Adrenal gland (tissue), 12 donors: ENCODE measurements around the gene CFAP141. TPM values are rescaled to one million over a fixed set of nuclear protein-coding genes. Genes with fewer than 3 reads are reported as not detected.
A peak's percentile ranks its signal among the peaks of the same experiment; 100 is the strongest.
"Not testable (repeated sequence)": the region's sequence is repeated elsewhere in the genome, so short reads cannot be mapped to it uniquely, and the experiment has no call there.

Experiments used
- DNase-seq, 7 donors: peaks; one replicate each; pipeline ENCODE4 v3.0.0-alpha.2; 2019 to 2020
- H3K27ac ChIP-seq, 5 donors: fragments of 200-600 bp; sonication (generic) in 4 of 5; 1 replicate in 3 of 5; 2 replicates in 2 of 5; pipeline versions ENCODE4 v1.5.1 to v1.8.0; 2016 to 2020; ENCODE audit warnings: mild to moderate bottlenecking in 1 of 5
- H3K27me3 ChIP-seq: fragments of 200-600 bp; 2 replicates; pipeline ENCODE4 v1.8.0; 2021
- H3K36me3 ChIP-seq, 2 donors: fragments of 200-600 bp; replicated peaks in 1 of 2; 1 replicate in 1 of 2; 2 replicates in 1 of 2; pipeline versions ENCODE4 v1.5.1 to v1.8.0; 2018 to 2022
- H3K4me1 ChIP-seq, 2 donors: fragments of 200-600 bp; replicated peaks in 1 of 2; 1 replicate in 1 of 2; 2 replicates in 1 of 2; pipeline versions ENCODE4 v1.5.1 to v1.8.0; 2018 to 2021
- H3K4me3 ChIP-seq, 4 donors: fragments of 200-600 bp; sonication (generic) in 3 of 4; one replicate each; pipeline ENCODE4 v1.5.1; 2016 to 2018
- H3K9me3 ChIP-seq, 3 donors: fragments of 200-600 bp; sonication (generic) in 1 of 3; replicated peaks in 1 of 3; 1 replicate in 2 of 3; 2 replicates in 1 of 3; pipeline versions ENCODE4 v1.5.1 to v1.8.0; 2016 to 2021
- POLR2A ChIP-seq, 2 donors: fragments of 450-650 bp; IDR thresholded peaks; one replicate each; pipeline ENCODE4 v1.6.1; 2017; ENCODE audit warnings: antibody characterized with exemption in 2 of 2, mild to moderate bottlenecking in 2 of 2, moderate library complexity in 1 of 2
- WGBS, 4 donors: extraction: QIAGEN DNeasy Blood & Tissue Kit in 2 of 4; methylation state at CpG; one replicate each; pipeline versions ENCODE4 v1.1.5 to v1.1.7; 2013 to 2017; 5-methylcytosine and 5-hydroxymethylcytosine counted together
- intact Hi-C, 2 donors: fragments of 100-400 bp; cut with DNase I; formaldehyde crosslinking; loops; one replicate each; pipeline versions ENCODE4 v1.14.1 to v1.15.0; 2022 to 2023
- polyA plus RNA-seq, 3 donors: library from polyadenylated mRNA; stranded (reverse); fragments of 200-250 nt in 2 of 3; fragments of 350-450 nt in 1 of 3; fragmentation: Illumina TruSeq in 1 of 3; extraction: RNeasy Lipid Tissue Mini Kit (QIAGEN cat#74804) in 1 of 3; gene quantifications; one replicate each; pipeline ENCODE4 v1.2.3, GENCODE V29; 2013 to 2014
- total RNA-seq, 9 donors: library from RNA; depleted of rRNA in 4 of 9; stranded (reverse); fragments of >200 nt in 4 of 9; fragments of 120-200 nt in 1 of 9; fragmentation: NEBNext Ultra II Directional in 1 of 9; extraction: Animal tissue kit (Norgen Biotek cat#: 25700) in 1 of 9; gene quantifications; one replicate each; pipeline versions ENCODE4 v1.1.0 to v1.2.4, GENCODE V29; 2013 to 2023
- TF ChIP-seq, protein P1 (sequence below), 6 experiments: fragments of 450-650 bp in 4 of 6; fragments of 200-600 bp in 2 of 6; sonication (generic) in 1 of 6; IDR thresholded peaks; 1 replicate in 5 of 6; 2 replicates in 1 of 6; pipeline versions ENCODE4 v1.5.1 to v1.8.0; 2016 to 2021; ENCODE audit warnings: antibody characterized with exemption in 6 of 6, mild to moderate bottlenecking in 2 of 6, moderate library complexity in 1 of 6
- donor health status: healthy with polysubstance abuse.
- donor health status: Bipolar disorder and iron deficiency.
- donor health status: DM: yes; HTN: yes; CAD: no.
- donor health status: DM: no; HTN: no; CAD: no.
- donor health status: DM: no; HTN: no; CAD: no.
- donor health status: DM: yes; HTN: yes; CAD: no.

CFAP141 gene
- total and polyA plus RNA-seq, 12 donors: 0.51 TPM; not detected in 11

DNA sequence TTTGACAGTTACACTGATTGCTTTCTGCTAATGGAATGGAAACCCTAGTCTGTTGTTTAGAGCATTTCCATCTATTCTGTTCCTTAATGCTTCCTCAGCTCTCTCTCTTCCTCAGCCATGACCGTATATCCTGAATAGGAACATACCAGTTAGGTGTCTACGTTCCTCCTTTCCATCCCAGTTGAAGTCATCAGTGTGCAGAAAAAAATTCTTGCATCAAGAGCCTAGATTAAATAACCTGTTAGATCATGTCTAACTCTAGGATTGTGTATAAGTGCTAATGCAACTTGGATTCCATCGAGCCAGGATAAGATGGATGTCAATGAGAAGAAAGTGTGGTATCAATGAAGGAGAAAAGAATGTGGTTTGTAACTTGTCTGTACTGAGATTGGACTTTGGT is 33.4 kb upstream of the CFAP141 start:
- peaks cover 0 to 93% of the 10 kb centered on the region in 2 donors for H3K36me3 ChIP-seq

DNA sequence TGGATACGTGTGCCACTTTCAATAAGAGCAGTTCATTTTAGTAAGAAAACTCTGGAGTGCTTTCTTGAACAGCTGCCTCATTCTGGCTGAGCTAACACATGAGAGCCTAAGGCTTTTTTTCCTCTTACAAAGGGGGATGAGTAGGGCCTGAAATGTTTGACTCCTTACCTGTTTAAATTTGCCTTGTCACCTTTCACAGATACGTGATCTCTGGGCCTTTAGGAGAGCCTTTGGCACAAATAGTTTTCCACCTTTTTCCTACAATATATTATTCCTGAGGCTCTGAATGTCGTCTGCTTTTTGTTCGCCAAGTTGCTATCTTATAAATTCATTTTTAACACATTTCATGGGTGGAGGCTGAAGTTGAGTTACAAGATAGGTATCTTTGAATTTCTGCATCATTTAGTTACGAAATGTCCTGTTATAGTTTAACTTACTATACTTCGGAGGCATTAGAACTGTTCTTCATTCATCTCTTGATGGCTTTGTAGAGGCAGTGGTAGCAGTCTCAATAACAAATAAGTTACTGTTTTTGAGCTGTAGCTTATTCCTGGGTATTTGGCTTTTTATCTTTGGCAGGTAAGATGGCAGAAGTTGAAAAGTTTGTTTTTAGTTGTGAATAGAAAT is 31.9 kb upstream of the CFAP141 start:
- no peak for DNase-seq
- intact Hi-C loops: no loop called here
- peaks cover 0 to 3% of the 10 kb centered on the region in 2 donors for H3K4me1 ChIP-seq
- H3K27me3 ChIP-seq: no peaks in the 10 kb centered on the region
- TF ChIP-seq, protein P1, sequence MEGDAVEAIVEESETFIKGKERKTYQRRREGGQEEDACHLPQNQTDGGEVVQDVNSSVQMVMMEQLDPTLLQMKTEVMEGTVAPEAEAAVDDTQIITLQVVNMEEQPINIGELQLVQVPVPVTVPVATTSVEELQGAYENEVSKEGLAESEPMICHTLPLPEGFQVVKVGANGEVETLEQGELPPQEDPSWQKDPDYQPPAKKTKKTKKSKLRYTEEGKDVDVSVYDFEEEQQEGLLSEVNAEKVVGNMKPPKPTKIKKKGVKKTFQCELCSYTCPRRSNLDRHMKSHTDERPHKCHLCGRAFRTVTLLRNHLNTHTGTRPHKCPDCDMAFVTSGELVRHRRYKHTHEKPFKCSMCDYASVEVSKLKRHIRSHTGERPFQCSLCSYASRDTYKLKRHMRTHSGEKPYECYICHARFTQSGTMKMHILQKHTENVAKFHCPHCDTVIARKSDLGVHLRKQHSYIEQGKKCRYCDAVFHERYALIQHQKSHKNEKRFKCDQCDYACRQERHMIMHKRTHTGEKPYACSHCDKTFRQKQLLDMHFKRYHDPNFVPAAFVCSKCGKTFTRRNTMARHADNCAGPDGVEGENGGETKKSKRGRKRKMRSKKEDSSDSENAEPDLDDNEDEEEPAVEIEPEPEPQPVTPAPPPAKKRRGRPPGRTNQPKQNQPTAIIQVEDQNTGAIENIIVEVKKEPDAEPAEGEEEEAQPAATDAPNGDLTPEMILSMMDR (IDR thresholded peaks at IDR 0.05): no peak
- TF ChIP-seq POLR2A (IDR thresholded peaks at IDR 0.05): no peak
- H3K9me3 ChIP-seq: no peaks in the 10 kb centered on the region
- no peak overlapping the region for H3K27ac ChIP-seq
- peaks cover 0 to 92% of the 10 kb centered on the region in 2 donors for H3K36me3 ChIP-seq
- WGBS, 4 donors: 92 to 94% (median 94%) methylated on average over 6 of the region's 6 CpGs
- H3K4me3 ChIP-seq: no peak overlapping the region

More for the DNA sequence above, 33.4 kb upstream of the CFAP141 start:
- Histone ChIP-seq H3K4me1 (peaks cover 0 to 3% of the 10 kb centered on the region in 2 donors), H3K27me3 (no peaks in the 10 kb centered on the region), H3K9me3 (no peaks in the 10 kb centered on the region), H3K27ac (no peak overlapping the region), H3K4me3 (no peak overlapping the region)
- TF ChIP-seq POLR2A (IDR thresholded peaks at IDR 0.05): no peak
- TF ChIP-seq, protein P1 (IDR thresholded peaks at IDR 0.05): no peak
- DNase-seq: no peak
- 91 to 96% (median 95%) methylated on average over 3 of the region's 3 CpGs for WGBS, 4 donors
- intact Hi-C loops: no loop called here

DNA sequence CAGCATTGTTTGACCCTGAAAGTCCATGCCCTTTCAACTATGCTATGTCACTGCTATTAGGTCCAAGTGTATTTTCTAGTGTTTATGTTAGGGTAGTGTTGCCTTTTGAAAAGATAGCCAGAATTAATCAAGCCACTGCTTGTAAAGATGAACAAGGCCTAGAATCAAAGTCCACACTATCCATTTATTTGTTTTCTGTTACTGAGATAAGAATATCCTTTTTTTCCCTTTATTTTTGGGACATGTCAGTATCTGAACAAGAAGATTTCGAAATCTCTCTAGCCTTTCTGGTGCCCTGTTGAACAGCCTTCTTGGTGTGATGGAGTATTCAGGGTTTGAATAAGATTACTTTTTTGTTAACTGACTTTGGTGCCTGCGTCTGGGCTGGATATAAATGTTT is 31.3 kb upstream of the CFAP141 start:
- WGBS, 4 donors: 62 to 85% (median 78%) methylated on average over 2 of the region's 2 CpGs
- H3K9me3 ChIP-seq: no peaks in the 10 kb centered on the region
- TF ChIP-seq, protein P1 (IDR thresholded peaks at IDR 0.05): no peak
- no peak for DNase-seq
- H3K4me3 ChIP-seq: no peak overlapping the region
- intact Hi-C loops: no loop called here
- H3K27me3 ChIP-seq: no peaks in the 10 kb centered on the region
- H3K36me3 ChIP-seq: peaks cover 0 to 92% of the 10 kb centered on the region in 2 donors
- H3K4me1 ChIP-seq: peaks cover 0 to 3% of the 10 kb centered on the region in 2 donors
- peak overlapping the region in 1 of 5 donors; percentile 14 for H3K27ac ChIP-seq

DNA sequence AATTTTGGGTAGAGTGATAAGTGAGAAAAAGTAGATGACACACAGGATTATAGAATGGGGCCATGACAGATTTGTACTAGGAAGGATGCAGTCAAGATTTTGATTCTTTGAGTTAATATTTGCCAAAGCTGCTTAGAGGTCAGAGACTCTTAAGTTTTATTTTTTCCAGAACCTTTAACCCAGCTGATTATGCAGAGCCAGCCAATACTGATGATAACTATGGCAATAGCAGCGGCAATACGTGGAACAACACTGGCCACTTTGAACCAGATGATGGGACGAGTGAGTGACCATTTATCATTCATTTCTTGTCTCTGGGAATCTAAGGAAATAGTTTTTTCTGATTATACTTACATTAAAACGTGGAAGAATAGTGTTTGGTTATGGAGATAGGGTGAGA is 30.7 kb upstream of the CFAP141 start:
- Histone ChIP-seq H3K4me3 (no peak overlapping the region), H3K4me1 (peaks cover 0 to 3% of the 10 kb centered on the region in 2 donors), H3K27me3 (no peaks in the 10 kb centered on the region), H3K36me3 (peaks cover 0 to 91% of the 10 kb centered on the region in 2 donors), H3K27ac (peak overlapping the region in 2 of 5 donors; percentile 14), H3K9me3 (no peaks in the 10 kb centered on the region)
- DNase-seq: peak in 1 of 7 donors; percentile 25
- WGBS, 4 donors: 79 to 84% (median 82%) methylated on average over 4 of the region's 4 CpGs
- TF ChIP-seq POLR2A (IDR thresholded peaks at IDR 0.05): no peak
- TF ChIP-seq, protein P1 (IDR thresholded peaks at IDR 0.05): no peak
- intact Hi-C loops: no loop called here

DNA sequence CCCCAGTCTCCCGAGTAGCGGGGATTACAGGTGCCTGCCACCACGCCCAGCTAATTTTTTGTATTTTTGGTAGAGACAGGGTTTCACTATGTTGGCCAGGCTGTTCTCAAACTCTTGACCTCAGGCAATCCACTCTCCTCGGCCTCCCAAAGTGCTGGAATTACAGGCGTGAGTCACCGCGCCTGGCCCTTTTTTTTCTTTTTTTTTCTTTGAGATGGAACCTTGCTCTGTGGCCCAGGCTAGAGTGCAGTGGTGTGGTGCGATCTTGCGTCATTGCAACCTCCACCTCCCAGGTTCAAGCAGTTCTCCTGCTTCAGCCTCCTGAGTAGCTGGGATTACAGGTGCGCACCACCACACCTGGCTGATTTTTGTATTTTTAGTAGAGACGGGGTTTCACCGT is 27.0 kb upstream of the CFAP141 start:
- peaks cover 0 to 98% of the 10 kb centered on the region in 2 donors for H3K36me3 ChIP-seq
- H3K4me3 ChIP-seq, H3K9me3 ChIP-seq, H3K4me1 ChIP-seq, H3K27me3 ChIP-seq, intact Hi-C loops, DNase-seq, H3K27ac ChIP-seq: not testable (repeated sequence)
- 92 to 95% (median 94%) methylated on average over 12 of the region's 12 CpGs for WGBS, 4 donors

DNA sequence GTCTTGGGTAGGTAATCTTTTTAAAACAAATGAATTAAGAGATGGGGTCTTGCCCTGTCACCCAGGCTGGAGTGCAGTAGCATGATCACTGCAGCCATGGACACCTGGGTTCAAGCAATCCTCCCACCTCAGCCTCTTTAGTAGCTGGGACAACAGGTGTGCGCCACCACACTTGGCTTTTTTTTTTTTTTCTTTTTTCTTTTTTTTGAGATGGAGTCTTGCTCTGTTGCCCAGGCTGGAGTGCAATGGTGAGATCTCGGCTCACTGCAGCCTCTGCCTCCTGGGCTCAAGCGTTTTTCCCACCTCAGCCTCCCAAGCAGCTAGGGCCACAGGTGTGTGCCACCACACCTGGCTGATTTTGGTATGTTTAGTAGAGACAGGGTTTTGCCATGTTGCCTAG is 25.0 kb upstream of the CFAP141 start:
- DNase-seq, H3K4me1 ChIP-seq, H3K27ac ChIP-seq, intact Hi-C loops, H3K9me3 ChIP-seq, H3K27me3 ChIP-seq, H3K4me3 ChIP-seq: not testable (repeated sequence)
- WGBS, 4 donors: 91 to 100% (median 97%) methylated on average over 3 of the region's 3 CpGs
- peaks cover 0 to 98% of the 10 kb centered on the region in 2 donors for H3K36me3 ChIP-seq
